Testis (tissue), 3 donors: ENCODE results near the gene CACNB1. TPM values are rescaled to one million over a fixed set of nuclear protein-coding genes. Genes with fewer than 3 reads are reported as not detected.

Experiments
- DNase-seq: peaks from one replicate; pipeline ENCODE4 v3.0.0-alpha.2; 2019
- H3K27ac ChIP-seq, 2 donors: fragments of 200-600 bp; sonication (generic); one replicate each; pipeline ENCODE4 v1.5.1; 2019
- H3K27me3 ChIP-seq: fragments of 200-600 bp; sonication (generic); one replicate; pipeline ENCODE4 v1.5.1; 2019
- H3K36me3 ChIP-seq: fragments of 200-600 bp; sonication (generic); one replicate; pipeline ENCODE4 v1.5.1; 2017; ENCODE audit warnings: low read depth; ENCODE audit errors: missing control alignments
- H3K4me1 ChIP-seq: fragments of 200-600 bp; sonication (generic); one replicate; pipeline ENCODE4 v1.5.1; 2019
- H3K4me3 ChIP-seq, 2 donors: fragments of 200-600 bp; sonication (generic); one replicate each; pipeline ENCODE4 v1.5.1; 2017 to 2019
- H3K9me3 ChIP-seq: fragments of 200-600 bp; sonication (generic); one replicate; pipeline ENCODE4 v1.5.1; 2017
- POLR2A ChIP-seq: fragments of 450-650 bp; IDR thresholded peaks from one replicate; pipeline ENCODE4 v1.6.1; 2017; ENCODE audit warnings: antibody characterized with exemption, mild to moderate bottlenecking, moderate library complexity
- WGBS, 2 donors: methylation state at CpG; one replicate each; pipeline ENCODE4 v1.1.5; 2018; 5-methylcytosine and 5-hydroxymethylcytosine counted together
- intact Hi-C: fragments of 100-400 bp; cut with DNase I; formaldehyde crosslinking; loops from one replicate; pipeline ENCODE4 v1.15.1; 2023; ENCODE audit warnings: low total_unique reads
- polyA plus RNA-seq: library from polyadenylated mRNA; stranded (reverse); fragments of 350-450 nt; fragmentation: Illumina TruSeq; extraction: RNeasy Lipid Tissue Mini Kit (QIAGEN cat#74804); gene quantifications from one replicate; pipeline ENCODE4 v1.2.3, GENCODE V29; 2014; ENCODE audit warnings: low read depth, low replicate concordance; ENCODE audit not compliant: insufficient read depth
- total RNA-seq, 2 donors: library from RNA; depleted of rRNA; stranded (reverse); fragments of >200 nt; gene quantifications; one replicate each; pipeline ENCODE4 v1.2.3, GENCODE V29; 2016
- TF ChIP-seq, protein P1 (sequence below), 3 experiments: fragments of 450-650 bp in 2 of 3; fragments of 200-600 bp in 1 of 3; sonication (generic) in 1 of 3; IDR thresholded peaks; one replicate each; pipeline ENCODE4 v1.5.1; 2016 to 2019; ENCODE audit warnings: antibody characterized with exemption in 3 of 3, mild to moderate bottlenecking in 2 of 3, moderate library complexity in 1 of 3

The CACNB1 gene
- total and polyA plus RNA-seq, 3 donors from 2014 or later, result 11.3 to 19.8 (median 18.1) TPM

DNA sequence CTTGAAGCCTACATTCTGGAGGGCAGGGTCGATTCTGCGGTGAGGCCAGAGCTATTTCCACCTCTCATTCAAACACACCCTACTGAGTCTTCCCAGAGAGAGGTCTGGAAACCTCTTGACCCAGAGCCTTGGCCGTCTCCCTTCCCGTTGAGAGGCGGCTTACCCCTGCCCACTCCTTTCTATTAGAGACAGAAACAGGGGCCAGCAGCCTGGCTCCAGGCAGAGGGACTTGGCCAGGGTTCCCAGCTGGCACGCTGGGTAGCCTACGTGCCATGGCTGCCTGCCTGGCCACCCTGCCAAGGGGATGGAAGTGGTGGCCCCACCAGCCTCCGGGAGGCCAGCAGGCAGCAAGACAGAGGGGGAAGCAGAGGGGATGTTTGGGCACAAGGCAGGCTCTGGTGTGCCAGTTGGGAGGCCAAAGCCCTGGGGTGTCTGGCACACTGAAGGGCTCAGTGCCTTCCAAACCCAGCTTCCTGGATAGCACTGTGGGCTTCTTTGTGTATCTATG is 22.2 kb upstream of the CACNB1 start:
- H3K27me3 ChIP-seq, result no peaks in the 10 kb centered on the region
- H3K4me1 ChIP-seq, result peaks cover 5% of the 10 kb centered on the region
- H3K27ac ChIP-seq, result no peak overlapping the region
- DNase-seq, result no peak
- H3K36me3 ChIP-seq, result no peaks in the 10 kb centered on the region
- intact Hi-C loops, result no loop called here
- WGBS, 2 donors, result 63 to 79% methylated on average over 8 of the region's 8 CpGs
- TF ChIP-seq, protein P1, sequence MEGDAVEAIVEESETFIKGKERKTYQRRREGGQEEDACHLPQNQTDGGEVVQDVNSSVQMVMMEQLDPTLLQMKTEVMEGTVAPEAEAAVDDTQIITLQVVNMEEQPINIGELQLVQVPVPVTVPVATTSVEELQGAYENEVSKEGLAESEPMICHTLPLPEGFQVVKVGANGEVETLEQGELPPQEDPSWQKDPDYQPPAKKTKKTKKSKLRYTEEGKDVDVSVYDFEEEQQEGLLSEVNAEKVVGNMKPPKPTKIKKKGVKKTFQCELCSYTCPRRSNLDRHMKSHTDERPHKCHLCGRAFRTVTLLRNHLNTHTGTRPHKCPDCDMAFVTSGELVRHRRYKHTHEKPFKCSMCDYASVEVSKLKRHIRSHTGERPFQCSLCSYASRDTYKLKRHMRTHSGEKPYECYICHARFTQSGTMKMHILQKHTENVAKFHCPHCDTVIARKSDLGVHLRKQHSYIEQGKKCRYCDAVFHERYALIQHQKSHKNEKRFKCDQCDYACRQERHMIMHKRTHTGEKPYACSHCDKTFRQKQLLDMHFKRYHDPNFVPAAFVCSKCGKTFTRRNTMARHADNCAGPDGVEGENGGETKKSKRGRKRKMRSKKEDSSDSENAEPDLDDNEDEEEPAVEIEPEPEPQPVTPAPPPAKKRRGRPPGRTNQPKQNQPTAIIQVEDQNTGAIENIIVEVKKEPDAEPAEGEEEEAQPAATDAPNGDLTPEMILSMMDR (IDR thresholded peaks at IDR 0.05), result no peak
- TF ChIP-seq POLR2A, result no peak
- H3K9me3 ChIP-seq, result no peaks in the 10 kb centered on the region
- H3K4me3 ChIP-seq, result no peak overlapping the region

- DNase-seq, result no peak
- Histone ChIP-seq H3K36me3 (no peaks in the 10 kb centered on the region), H3K4me3 (no peak overlapping the region), H3K4me1 (peaks cover 1% of the 10 kb centered on the region), H3K27me3 (no peaks in the 10 kb centered on the region), H3K9me3 (no peaks in the 10 kb centered on the region), H3K27ac (no peak overlapping the region)
- TF ChIP-seq POLR2A, result no peak
- TF ChIP-seq, protein P1 (IDR thresholded peaks at IDR 0.05), result no peak
- intact Hi-C loops, result no loop called here
- 54 to 59% methylated on average over 8 of the region's 8 CpGs for WGBS, 2 donors
Observed at GRCh38 chr17:39218906-39219305, 21.4 kb upstream of the CACNB1 start.

GRCh38 chr17:39217734-39218369 is 20.4 kb upstream of the CACNB1 start:
- Histone ChIP-seq H3K9me3 (no peaks in the 10 kb centered on the region), H3K27ac (no peak overlapping the region), H3K4me3 (no peak overlapping the region), H3K36me3 (no peaks in the 10 kb centered on the region), H3K4me1 (no peaks in the 10 kb centered on the region), H3K27me3 (no peaks in the 10 kb centered on the region)
- no peak for TF ChIP-seq POLR2A
- TF ChIP-seq, protein P1 (IDR thresholded peaks at IDR 0.05), result no peak
- intact Hi-C loops, result no loop called here
- DNase-seq, result no peak
- 44 to 56% methylated on average over 13 to 24 of the region's 24 CpGs for WGBS, 2 donors

GRCh38 chr17:39213852-39214251 is 16.4 kb upstream of the CACNB1 start:
- WGBS, 2 donors, result 77 to 90% methylated on average over 7 to 8 of the region's 9 CpGs
- intact Hi-C loops, result no loop called here
- DNase-seq, result no peak
- TF ChIP-seq POLR2A, result no peak
- TF ChIP-seq, protein P1 (IDR thresholded peaks at IDR 0.05), result no peak
- H3K27me3 ChIP-seq, result no peaks in the 10 kb centered on the region
- H3K27ac ChIP-seq, result no peak overlapping the region
- H3K36me3 ChIP-seq, result no peaks in the 10 kb centered on the region
- H3K4me3 ChIP-seq, result no peak overlapping the region
- H3K4me1 ChIP-seq, result peaks cover 13% of the 10 kb centered on the region
- H3K9me3 ChIP-seq, result no peaks in the 10 kb centered on the region
